ENCODE results near the gene WNT3.

WNT3 gene

GRCh38 chr17:46818316-46818928 lies at the start of gene WNT3:
Gene WNT3, minus strand, starts transcription at chr17:46818692. Its CDS starts 95 bp downstream, at chr17:46818597.
- no peak for TF ChIP-seq Cebpa-rat (IDR thresholded peaks at IDR 0.05)
- Histone ChIP-seq H3K4me1 (peaks cover 12% of the 10 kb centered on the region), H3K4me2 (peak within 1 kb of the TSS; percentile 57), H3K27me3 (peaks cover 92% of the 10 kb centered on the region), H3K4me3 (peak within 1 kb of the TSS; percentile 54), H3K9ac (no peak within 1 kb of the TSS), H3K36me3 (no peaks in the 10 kb centered on the region), H4K20me1 (peaks cover 49% of the 10 kb centered on the region), H3K9me3 (no peaks in the 10 kb centered on the region), H3K27ac (no peak within 1 kb of the TSS)

- H3K9me3 ChIP-seq = no peaks in the 10 kb centered on the region
- peaks cover 57% of the 10 kb centered on the region for H3K4me1 ChIP-seq
- H3K4me2 ChIP-seq = peak overlapping the region; percentile 8
- no peak for TF ChIP-seq Cebpa-rat (IDR thresholded peaks at IDR 0.05)
- no peak overlapping the region for H3K4me3 ChIP-seq
- no peaks in the 10 kb centered on the region for H3K36me3 ChIP-seq
- H3K27ac ChIP-seq = 0 out of 2 replicates have a peak overlapping the region, but pooled peaks have one; percentile 10
- no peaks in the 10 kb centered on the region for H3K27me3 ChIP-seq
- H4K20me1 ChIP-seq = no peaks in the 10 kb centered on the region
- no peak overlapping the region for H3K9ac ChIP-seq
Observed at GRCh38 chr17:46866747-46867146, 48.3 kb upstream of the WNT3 start.

- no peaks in the 10 kb centered on the region for H3K36me3 ChIP-seq
Observed at GRCh38 chr17:46866325-46866724, 47.8 kb upstream of the WNT3 start.

GRCh38 chr17:46865100-46865499 lies 46.6 kb upstream of the WNT3 start:
- peak overlapping the region; percentile 36 for H3K9ac ChIP-seq
- H3K4me1 ChIP-seq = peaks cover 59% of the 10 kb centered on the region
- H3K27me3 ChIP-seq = no peaks in the 10 kb centered on the region
- peak overlapping the region; percentile 55 for H3K4me3 ChIP-seq
- H3K4me2 ChIP-seq = peak overlapping the region; percentile 86
- H3K9me3 ChIP-seq = no peaks in the 10 kb centered on the region
- no peak for TF ChIP-seq Cebpa-rat (IDR thresholded peaks at IDR 0.05)
- H3K36me3 ChIP-seq = no peaks in the 10 kb centered on the region
- H3K27ac ChIP-seq = peak overlapping the region; percentile 77
- H4K20me1 ChIP-seq = no peaks in the 10 kb centered on the region

More at GRCh38 chr17:46866325-46866724, 47.8 kb upstream of the WNT3 start:
- H3K4me1 ChIP-seq = peaks cover 59% of the 10 kb centered on the region
- H3K9ac ChIP-seq = no peak overlapping the region
- H3K4me2 ChIP-seq = peak overlapping the region; percentile 86
- H3K9me3 ChIP-seq = no peaks in the 10 kb centered on the region
- H3K27ac ChIP-seq = peak overlapping the region; percentile 32; the same call in 1 of the 2 replicates
- no peaks in the 10 kb centered on the region for H4K20me1 ChIP-seq
- TF ChIP-seq Cebpa-rat (IDR thresholded peaks at IDR 0.05) = no peak
- no peaks in the 10 kb centered on the region for H3K27me3 ChIP-seq
- no peak overlapping the region for H3K4me3 ChIP-seq

GRCh38 chr17:46863383-46864121 lies 45.1 kb upstream of the WNT3 start:
- Histone ChIP-seq H3K27me3 (no peaks in the 10 kb centered on the region), H3K4me1 (peaks cover 59% of the 10 kb centered on the region), H3K4me3 (peak overlapping the region; percentile 55), H3K27ac (peak overlapping the region; percentile 77), H3K36me3 (no peaks in the 10 kb centered on the region), H4K20me1 (no peaks in the 10 kb centered on the region), H3K9me3 (no peaks in the 10 kb centered on the region), H3K4me2 (peak overlapping the region; percentile 86), H3K9ac (peak overlapping the region; percentile 60; the same call in 1 of the 2 replicates)
- no peak for TF ChIP-seq Cebpa-rat (IDR thresholded peaks at IDR 0.05)

GRCh38 chr17:46862949-46863348 lies 44.5 kb upstream of the WNT3 start:
- Histone ChIP-seq H3K27me3 (no peaks in the 10 kb centered on the region), H3K27ac (peak overlapping the region; percentile 77), H3K9ac (peak overlapping the region; percentile 60), H3K4me3 (peak overlapping the region; percentile 55), H3K9me3 (no peaks in the 10 kb centered on the region), H3K4me2 (peak overlapping the region; percentile 86), H4K20me1 (no peaks in the 10 kb centered on the region), H3K36me3 (no peaks in the 10 kb centered on the region), H3K4me1 (peaks cover 59% of the 10 kb centered on the region)
- TF ChIP-seq Cebpa-rat (IDR thresholded peaks at IDR 0.05) = no peak

- no peak overlapping the region for H3K4me3 ChIP-seq
- H3K9me3 ChIP-seq = no peaks in the 10 kb centered on the region
- H4K20me1 ChIP-seq = no peaks in the 10 kb centered on the region
- H3K27ac ChIP-seq = no peak overlapping the region
- peaks cover 35% of the 10 kb centered on the region for H3K4me1 ChIP-seq
- no peaks in the 10 kb centered on the region for H3K36me3 ChIP-seq
- H3K4me2 ChIP-seq = no peak overlapping the region
- H3K9ac ChIP-seq = no peak overlapping the region
- no peaks in the 10 kb centered on the region for H3K27me3 ChIP-seq
- TF ChIP-seq Cebpa-rat (IDR thresholded peaks at IDR 0.05) = no peak
Observed at GRCh38 chr17:46859996-46860395, 41.5 kb upstream of the WNT3 start.

GRCh38 chr17:46857600-46857999 lies 39.1 kb upstream of the WNT3 start:
- Histone ChIP-seq H3K9me3 (no peaks in the 10 kb centered on the region), H3K9ac (no peak overlapping the region), H3K4me2 (no peak overlapping the region), H4K20me1 (no peaks in the 10 kb centered on the region), H3K27ac (no peak overlapping the region), H3K36me3 (no peaks in the 10 kb centered on the region), H3K27me3 (peaks cover 18% of the 10 kb centered on the region), H3K4me3 (no peak overlapping the region), H3K4me1 (peaks cover 11% of the 10 kb centered on the region)
- no peak for TF ChIP-seq Cebpa-rat (IDR thresholded peaks at IDR 0.05)

GRCh38 chr17:46854948-46855347 lies 36.5 kb upstream of the WNT3 start:
- TF ChIP-seq Cebpa-rat (IDR thresholded peaks at IDR 0.05) = no peak
- no peak overlapping the region for H3K4me2 ChIP-seq
- peaks cover 12% of the 10 kb centered on the region for H3K4me1 ChIP-seq
- H3K36me3 ChIP-seq = no peaks in the 10 kb centered on the region
- no peak overlapping the region for H3K4me3 ChIP-seq
- no peaks in the 10 kb centered on the region for H4K20me1 ChIP-seq
- H3K9me3 ChIP-seq = no peaks in the 10 kb centered on the region
- no peak overlapping the region for H3K9ac ChIP-seq
- H3K27ac ChIP-seq = no peak overlapping the region
- H3K27me3 ChIP-seq = peaks cover 44% of the 10 kb centered on the region

- no peak overlapping the region for H3K4me2 ChIP-seq
- H3K9me3 ChIP-seq = no peaks in the 10 kb centered on the region
- H3K27ac ChIP-seq = no peak overlapping the region
- no peak for TF ChIP-seq Cebpa-rat (IDR thresholded peaks at IDR 0.05)
- H3K4me3 ChIP-seq = no peak overlapping the region
- H3K36me3 ChIP-seq = no peaks in the 10 kb centered on the region
- H3K4me1 ChIP-seq = peaks cover 12% of the 10 kb centered on the region
- H3K27me3 ChIP-seq = peaks cover 49% of the 10 kb centered on the region
- no peaks in the 10 kb centered on the region for H4K20me1 ChIP-seq
- no peak overlapping the region for H3K9ac ChIP-seq
Observed at GRCh38 chr17:46854515-46854914, 36.0 kb upstream of the WNT3 start.
